Hepatocyte (in vitro differentiated cells): Measurements from ENCODE around the gene EDN1. TPM values are rescaled to one million over a fixed set of nuclear protein-coding genes. Genes with fewer than 3 reads are reported as not detected.
A peak's percentile ranks its signal among the peaks of the same experiment; 100 is the strongest.

Source experiments
- DNase-seq: peaks from one replicate; pipeline ENCODE4 v3.0.0-alpha.2; 2016; ENCODE audit warnings: low spot score
- H2AFZ ChIP-seq: fragments of 200-600 bp; sonication (generic); 2 replicates; pipeline ENCODE4 v1.6.0; 2016; ENCODE audit warnings: antibody characterized with exemption, mild to moderate bottlenecking
- H3K27ac ChIP-seq: fragments of 200-600 bp; sonication (generic); 2 replicates; pipeline ENCODE4 v1.5.1; 2016; ENCODE audit warnings: mild to moderate bottlenecking
- H3K27me3 ChIP-seq: fragments of 200-600 bp; sonication (generic); 2 replicates; pipeline ENCODE4 v1.6.1; 2016
- H3K36me3 ChIP-seq: fragments of 200-600 bp; sonication (generic); replicated peaks from 2 replicates; pipeline ENCODE4 v1.5.1; 2016; ENCODE audit warnings: low read depth; ENCODE audit not compliant: insufficient read depth
- H3K4me1 ChIP-seq: fragments of 200-600 bp; sonication (generic); 2 replicates; pipeline ENCODE4 v1.5.1; 2016; ENCODE audit warnings: mild to moderate bottlenecking, moderate library complexity; ENCODE audit not compliant: insufficient read depth
- H3K4me2 ChIP-seq: fragments of 200-600 bp; sonication (generic); 2 replicates; pipeline ENCODE4 v1.6.0; 2016
- H3K4me3 ChIP-seq: fragments of 200-600 bp; sonication (generic); 2 replicates; pipeline ENCODE4 v1.5.1; 2016; ENCODE audit warnings: mild to moderate bottlenecking
- H3K79me2 ChIP-seq: fragments of 200-600 bp; sonication (generic); 2 replicates; pipeline ENCODE4 v1.6.0; 2017; ENCODE audit warnings: mild to moderate bottlenecking
- H3K9me2 ChIP-seq: fragments of 200-600 bp; sonication (generic); replicated peaks from 2 replicates; pipeline ENCODE4 v1.6.0; 2017; ENCODE audit warnings: mild to moderate bottlenecking; ENCODE audit not compliant: insufficient read depth
- H3K9me3 ChIP-seq: fragments of 200-600 bp; sonication (generic); 2 replicates; pipeline ENCODE4 v1.5.1; 2016; ENCODE audit warnings: low read depth, mild to moderate bottlenecking
- H4K20me1 ChIP-seq: fragments of 200-600 bp; sonication (generic); 2 replicates; pipeline ENCODE4 v1.6.0; 2016; ENCODE audit warnings: mild to moderate bottlenecking; ENCODE audit not compliant: insufficient read depth, poor library complexity, severe bottlenecking
- EZH2 ChIP-seq: fragments of 200-600 bp; sonication (generic); IDR thresholded peaks from 2 replicates; pipeline ENCODE4 v1.6.1; 2016; ENCODE audit warnings: antibody characterized with exemption, mild to moderate bottlenecking, borderline replicate concordance
- EZH2phosphoT487 ChIP-seq: fragments of 200-600 bp; sonication (generic); IDR thresholded peaks from one replicate; pipeline ENCODE4 v1.6.1; 2018; ENCODE audit warnings: antibody characterized with exemption, mild to moderate bottlenecking, low read depth, moderate library complexity; ENCODE audit not compliant: unreplicated experiment, severe bottlenecking
- WGBS: methylation state at CpG from one replicate; pipeline ENCODE4 v1.1.6; 2016; ENCODE audit warnings: low lambda C conversion rate; ENCODE audit errors: missing lambda C conversion rate; 5-methylcytosine and 5-hydroxymethylcytosine counted together
- polyA plus RNA-seq: library from polyadenylated mRNA; unstranded; fragments of >200 nt; fragmentation: Nextera tagmentation; extraction: Ambion mirVana; gene quantifications from 2 replicates; pipeline ENCODE4 v1.2.1, GENCODE V29; 2016
- total RNA-seq: library from RNA; depleted of rRNA; stranded (reverse); fragments of >200 nt; gene quantifications from 2 replicates; pipeline ENCODE4 v1.2.3, GENCODE V29; 2014
- TF ChIP-seq, protein P1 (sequence below): fragments of 200-600 bp; sonication (generic); IDR thresholded peaks from 2 replicates; pipeline ENCODE4 v1.5.1; 2016; ENCODE audit warnings: antibody characterized with exemption, mild to moderate bottlenecking; ENCODE audit not compliant: poor library complexity

Gene EDN1
- total and polyA plus RNA-seq, 2 experiments from 2014 or later, result 25.0 to 41.8 TPM

DNA sequence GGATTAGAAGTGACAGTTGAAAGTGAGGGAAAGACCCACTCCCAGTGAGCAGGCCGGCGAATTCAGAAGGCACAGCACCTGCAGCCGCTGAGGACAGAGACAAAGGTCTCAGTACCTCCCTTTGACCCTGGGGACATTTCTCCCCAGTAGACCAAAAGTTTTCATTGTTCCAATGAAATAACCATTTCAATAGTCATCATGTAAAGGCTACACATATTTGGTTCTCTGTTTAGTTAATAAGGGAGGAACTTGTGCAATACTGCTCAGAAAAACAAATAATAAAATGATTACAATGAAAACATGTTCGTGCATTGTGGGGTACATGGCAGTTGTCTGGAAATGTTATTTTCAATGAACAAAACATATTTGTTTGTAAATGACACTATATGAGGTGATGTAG, 52.5 kb downstream of the EDN1 start:
- Histone ChIP-seq H3K4me2 (no peak overlapping the region), H3K4me3 (no peak overlapping the region), H3K79me2 (no peaks in the 10 kb centered on the region), H3K4me1 (peaks cover 26% of the 10 kb centered on the region), H2AFZ (no peak overlapping the region), H3K27me3 (no peaks in the 10 kb centered on the region), H3K27ac (peak overlapping the region; percentile 67), H4K20me1 (no peaks in the 10 kb centered on the region), H3K9me2 (no peaks in the 10 kb centered on the region), H3K9me3 (no peaks in the 10 kb centered on the region), H3K36me3 (no peaks in the 10 kb centered on the region)
- no peak for DNase-seq
- TF ChIP-seq, protein P1, sequence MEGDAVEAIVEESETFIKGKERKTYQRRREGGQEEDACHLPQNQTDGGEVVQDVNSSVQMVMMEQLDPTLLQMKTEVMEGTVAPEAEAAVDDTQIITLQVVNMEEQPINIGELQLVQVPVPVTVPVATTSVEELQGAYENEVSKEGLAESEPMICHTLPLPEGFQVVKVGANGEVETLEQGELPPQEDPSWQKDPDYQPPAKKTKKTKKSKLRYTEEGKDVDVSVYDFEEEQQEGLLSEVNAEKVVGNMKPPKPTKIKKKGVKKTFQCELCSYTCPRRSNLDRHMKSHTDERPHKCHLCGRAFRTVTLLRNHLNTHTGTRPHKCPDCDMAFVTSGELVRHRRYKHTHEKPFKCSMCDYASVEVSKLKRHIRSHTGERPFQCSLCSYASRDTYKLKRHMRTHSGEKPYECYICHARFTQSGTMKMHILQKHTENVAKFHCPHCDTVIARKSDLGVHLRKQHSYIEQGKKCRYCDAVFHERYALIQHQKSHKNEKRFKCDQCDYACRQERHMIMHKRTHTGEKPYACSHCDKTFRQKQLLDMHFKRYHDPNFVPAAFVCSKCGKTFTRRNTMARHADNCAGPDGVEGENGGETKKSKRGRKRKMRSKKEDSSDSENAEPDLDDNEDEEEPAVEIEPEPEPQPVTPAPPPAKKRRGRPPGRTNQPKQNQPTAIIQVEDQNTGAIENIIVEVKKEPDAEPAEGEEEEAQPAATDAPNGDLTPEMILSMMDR, result no peak
- TF ChIP-seq EZH2 (no peak), EZH2phosphoT487 (no peak)
- WGBS, result 66% methylated on average over 4 of the region's 4 CpGs

DNA sequence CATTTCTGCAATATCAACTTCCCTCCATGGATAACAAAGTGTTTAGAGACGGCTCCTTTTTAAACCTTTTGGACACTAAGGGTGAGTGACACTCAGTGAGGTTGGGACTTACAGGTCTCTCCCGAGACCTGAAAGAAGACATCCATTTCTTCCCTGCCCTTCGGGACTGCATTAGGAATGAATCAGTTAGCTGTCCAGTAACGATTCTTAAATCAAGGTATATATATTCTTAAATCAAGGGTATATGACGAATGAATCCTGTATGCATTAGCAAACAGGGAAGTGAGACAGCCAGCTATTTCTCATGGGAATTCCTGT, 52.9 kb downstream of the EDN1 start:
- Histone ChIP-seq H3K79me2 (no peaks in the 10 kb centered on the region), H3K27ac (peak overlapping the region; percentile 67), H3K9me2 (no peaks in the 10 kb centered on the region), H3K4me3 (no peak overlapping the region), H3K36me3 (no peaks in the 10 kb centered on the region), H3K4me1 (peaks cover 26% of the 10 kb centered on the region), H3K27me3 (no peaks in the 10 kb centered on the region), H3K4me2 (no peak overlapping the region), H2AFZ (no peak overlapping the region), H4K20me1 (no peaks in the 10 kb centered on the region), H3K9me3 (no peaks in the 10 kb centered on the region)
- 62% methylated on average over 5 of the region's 5 CpGs for WGBS
- TF ChIP-seq EZH2 (no peak), EZH2phosphoT487 (no peak)
- TF ChIP-seq, protein P1, result no peak
- DNase-seq, result no peak

DNA sequence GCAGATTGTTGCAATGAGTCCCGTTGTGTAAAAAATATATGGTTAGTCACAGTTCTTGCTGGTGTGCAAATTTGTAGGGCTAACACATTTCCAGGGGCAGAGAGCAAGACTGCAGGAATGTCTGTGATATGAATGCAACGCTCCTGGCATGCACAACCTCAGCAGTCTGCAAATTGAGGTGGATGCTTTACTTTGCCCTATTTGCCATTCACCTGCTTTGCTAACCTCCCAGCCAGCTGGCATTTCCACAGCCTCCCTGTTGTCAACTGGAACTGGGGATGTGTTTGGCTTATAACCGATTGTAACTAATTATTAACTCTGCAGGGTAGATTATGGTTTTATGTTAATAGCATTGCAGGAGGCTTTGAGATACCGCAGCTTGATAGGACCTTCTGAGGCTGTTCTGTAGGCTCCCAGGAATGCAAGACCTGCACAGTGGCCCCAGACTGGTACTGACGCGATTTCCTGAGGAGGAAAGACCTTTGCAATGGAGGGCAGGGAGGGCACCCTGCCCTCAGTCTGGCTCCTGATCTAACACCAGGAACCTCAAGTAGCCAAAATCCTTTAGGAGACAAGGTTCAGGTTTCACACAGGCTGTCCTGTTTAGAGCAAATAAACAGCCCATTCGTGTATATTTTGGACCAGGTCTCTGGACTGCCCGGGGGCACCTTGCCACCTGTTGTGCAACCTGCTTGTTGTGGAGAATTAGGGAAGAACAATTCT, 53.4 kb downstream of the EDN1 start:
- no peaks in the 10 kb centered on the region for H3K27me3 ChIP-seq
- H3K27ac ChIP-seq, result peak overlapping the region; percentile 90
- no peaks in the 10 kb centered on the region for H3K79me2 ChIP-seq
- H3K4me2 ChIP-seq, result no peak overlapping the region
- no peak overlapping the region for H3K4me3 ChIP-seq
- no peaks in the 10 kb centered on the region for H4K20me1 ChIP-seq
- WGBS, result 48% methylated on average over 8 of the region's 8 CpGs
- H3K4me1 ChIP-seq, result peaks cover 29% of the 10 kb centered on the region
- H3K36me3 ChIP-seq, result no peaks in the 10 kb centered on the region
- TF ChIP-seq EZH2phosphoT487 (no peak), EZH2 (no peak)
- TF ChIP-seq, protein P1, result no peak
- no peak overlapping the region for H2AFZ ChIP-seq
- H3K9me3 ChIP-seq, result no peaks in the 10 kb centered on the region
- DNase-seq, result peak; percentile 69
- no peaks in the 10 kb centered on the region for H3K9me2 ChIP-seq

DNA sequence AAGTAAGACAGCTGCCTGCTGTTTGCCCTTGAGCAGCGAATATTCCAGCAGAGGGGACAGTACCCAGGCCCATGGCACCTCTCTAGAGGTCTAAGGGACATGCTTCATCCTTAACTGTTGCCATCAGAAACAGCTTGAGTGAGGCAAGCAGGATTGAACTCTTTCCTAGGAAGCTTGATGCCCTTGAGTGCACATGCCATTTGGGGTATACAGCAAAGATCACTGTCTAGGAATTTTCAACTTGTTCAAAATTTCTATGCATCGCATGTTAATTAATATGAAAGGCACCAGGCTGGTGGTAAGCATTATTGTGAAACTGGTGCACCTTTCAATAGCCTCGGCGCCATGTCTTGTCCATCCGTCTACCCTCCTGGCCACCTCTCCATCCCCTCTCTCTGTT, 54.1 kb downstream of the EDN1 start:
- Histone ChIP-seq H3K4me2 (no peak overlapping the region), H4K20me1 (no peaks in the 10 kb centered on the region), H2AFZ (no peak overlapping the region), H3K9me3 (no peaks in the 10 kb centered on the region), H3K79me2 (no peaks in the 10 kb centered on the region), H3K27ac (peak overlapping the region; percentile 90), H3K4me3 (no peak overlapping the region), H3K36me3 (no peaks in the 10 kb centered on the region), H3K4me1 (peaks cover 31% of the 10 kb centered on the region), H3K27me3 (no peaks in the 10 kb centered on the region), H3K9me2 (no peaks in the 10 kb centered on the region)
- DNase-seq, result no peak
- no peak for TF ChIP-seq EZH2
- TF ChIP-seq, protein P1, result no peak
- no peak for TF ChIP-seq EZH2phosphoT487
- WGBS, result 97% methylated on average over 5 of the region's 5 CpGs
